ENCODE results near the gene KLHL36.

GRCh38 chr16:84600343-84601229 lies 47.7 kb upstream of the KLHL36 start:
- TF ChIP-seq EP300 (IDR thresholded peaks at IDR 0.05): no peak
- TF ChIP-seq CTCF (IDR thresholded peaks at IDR 0.05): no peak
- no peak for TF ChIP-seq POLR2A (IDR thresholded peaks at IDR 0.05)

All from gastroesophageal sphincter (tissue), 3 donors.